ENCODE data around the gene UBIAD1. TPM values are rescaled to one million over a fixed set of nuclear protein-coding genes. Genes with fewer than 3 reads are reported as not detected.

Gene UBIAD1
- total and polyA plus RNA-seq, 10 of the 15 experiments (the other 5 are each of a cell fraction or from before 2014, with no cell fraction given), result 4.5 to 23.8 (median 16.0) TPM

GRCh38 chr1:11299225-11299574 is 26.2 kb downstream of the UBIAD1 start:
- Histone ChIP-seq H3K27ac (ENCODE audit: control insufficient read depth, insufficient read depth) (no peak overlapping the region), H3K4me2 (ENCODE audit: control insufficient read depth, insufficient read depth) (no peak overlapping the region), H3K9me3 (replicated peaks; ENCODE audit: control insufficient read depth, insufficient read depth, low read length) (no peaks in the 10 kb centered on the region), H3K9ac (ENCODE audit: control insufficient read depth, insufficient read depth, low read length) (no peak overlapping the region), H3K36me3 (ENCODE audit: control insufficient read depth in 2 of 2, insufficient read depth in 2 of 2, low read length in 1 of 2) (peaks cover 0 to 6% of the 10 kb centered on the region in 2 experiments; a peak in 2 of 4 replicates), H3K4me3 (no peak overlapping the region), H3K79me2 (ENCODE audit: control insufficient read depth, insufficient read depth, low read length) (no peaks in the 10 kb centered on the region), H3K4me1 (ENCODE audit: control insufficient read depth, insufficient read depth, low read length) (no peaks in the 10 kb centered on the region), H4K20me1 (ENCODE audit: control insufficient read depth, insufficient read depth) (no peaks in the 10 kb centered on the region), H3K27me3 (replicated peaks in 1 of 2; ENCODE audit: control insufficient read depth in 2 of 2, insufficient read depth in 2 of 2, low read length in 1 of 2) (no peaks in the 10 kb centered on the region), H2AFZ (ENCODE audit: control insufficient read depth, low read depth, low read length) (no peak overlapping the region)
- CTCF ChIA-PET, result no interaction called here
- ATAC-seq (no peak), DNase-seq (ENCODE audit: low read depth, low spot score) (no peak), FAIRE-seq (no peak)
- no peak for TF ChIP-seq SIX5 (IDR thresholded peaks at IDR 0.05; ENCODE audit: low read depth, low read length, severe bottlenecking)
- TF ChIP-seq FOS (IDR thresholded peaks at IDR 0.05; ENCODE audit: borderline replicate concordance, extremely low read depth, insufficient read length), result no peak
- TF ChIP-seq EED (IDR thresholded peaks at IDR 0.05; ENCODE audit: low read depth), result no peak
- no peak for TF ChIP-seq STAT1 (conservative IDR thresholded peaks at IDR 0.05)
- no peak for TF ChIP-seq RUNX3 (IDR thresholded peaks at IDR 0.05; ENCODE audit: low read length)
- TF ChIP-seq SIN3A (IDR thresholded peaks at IDR 0.05; ENCODE audit: low read depth, low read length), result no peak
- no peak for TF ChIP-seq CBX3 (IDR thresholded peaks at IDR 0.05; ENCODE audit: borderline replicate concordance, low read depth)
- TF ChIP-seq BCL11A (IDR thresholded peaks at IDR 0.05; ENCODE audit: low read depth, low read length), result no peak
- no peak for TF ChIP-seq IKZF2 (IDR thresholded peaks at IDR 0.05)
- no peak for TF ChIP-seq RBBP5 (conservative IDR thresholded peaks at IDR 0.05)
- TF ChIP-seq ETV6 (conservative IDR thresholded peaks at IDR 0.05 in 1 of 2, IDR thresholded peaks at IDR 0.05 in 1 of 2; ENCODE audit: borderline replicate concordance in 1 of 2, low read depth in 1 of 2), result no peak
- no peak for TF ChIP-seq RFX5 (IDR thresholded peaks at IDR 0.05; ENCODE audit: low read depth, low read length)
- TF ChIP-seq USF1 (IDR thresholded peaks at IDR 0.05; ENCODE audit: borderline replicate concordance, extremely low read length, insufficient read depth, low read depth, low read length), result no peak
- TF ChIP-seq BRCA1 (IDR thresholded peaks at IDR 0.05; ENCODE audit: low read depth, low read length), result no peak
- no peak for TF ChIP-seq CBFB (IDR thresholded peaks at IDR 0.05; ENCODE audit: low read depth)
- TF ChIP-seq CTCF (IDR thresholded peaks at IDR 0.05 in 2 of 3, conservative IDR thresholded peaks at IDR 0.05 in 1 of 3; ENCODE audit: control insufficient read depth in 2 of 3, extremely low read depth in 1 of 3, insufficient read depth in 1 of 3, low read depth in 3 of 3, low read length in 3 of 3), result no peak
- TF ChIP-seq MTA3 (IDR thresholded peaks at IDR 0.05; ENCODE audit: borderline replicate concordance, low read length), result no peak
- TF ChIP-seq HDAC2 (IDR thresholded peaks at IDR 0.05), result no peak
- TF ChIP-seq KAT2A (conservative IDR thresholded peaks at IDR 0.05; ENCODE audit: control insufficient read depth, low read depth, low read length), result no peak
- no peak for TF ChIP-seq KLF5 (IDR thresholded peaks at IDR 0.05; ENCODE audit: partially characterized antibody)
- POLR2A ChIA-PET, result no interaction called here
- SMC1A ChIA-PET (ENCODE audit: uncharacterized antibody, unreplicated experiment), result no interaction called here
- WGBS (ENCODE audit: insufficient coverage, insufficient replicate concordance, low lambda C conversion rate, missing lambda C conversion rate), result 88% methylated on average over 10 of the region's 10 CpGs
- RAD21 ChIA-PET (ENCODE audit: unreplicated experiment), result no interaction called here
- intact Hi-C loops (cut with micrococcal nuclease; ENCODE audit: unreplicated experiment) (no loop called here), in situ Hi-C loops (cut with MboI) (no loop called here)
- BruUV-seq (replicated peaks), result no TSS peak

Data from GM12878 (cell line).